IPS-18c (cell line): ENCODE data around the gene PTPN14.

Experiments
- H3K4me3 ChIP-seq: 2 replicates; pipeline ENCODE4 v1.7.0; 2013; ENCODE audit warnings: low read depth, mild to moderate bottlenecking, low read length, moderate library complexity; ENCODE audit not compliant: insufficient read depth
- H3K9me3 ChIP-seq: one replicate; pipeline ENCODE4 v1.6.1; 2013; ENCODE audit warnings: mild to moderate bottlenecking, low read length, moderate library complexity; ENCODE audit not compliant: control insufficient read depth, insufficient read depth

The PTPN14 gene

DNA sequence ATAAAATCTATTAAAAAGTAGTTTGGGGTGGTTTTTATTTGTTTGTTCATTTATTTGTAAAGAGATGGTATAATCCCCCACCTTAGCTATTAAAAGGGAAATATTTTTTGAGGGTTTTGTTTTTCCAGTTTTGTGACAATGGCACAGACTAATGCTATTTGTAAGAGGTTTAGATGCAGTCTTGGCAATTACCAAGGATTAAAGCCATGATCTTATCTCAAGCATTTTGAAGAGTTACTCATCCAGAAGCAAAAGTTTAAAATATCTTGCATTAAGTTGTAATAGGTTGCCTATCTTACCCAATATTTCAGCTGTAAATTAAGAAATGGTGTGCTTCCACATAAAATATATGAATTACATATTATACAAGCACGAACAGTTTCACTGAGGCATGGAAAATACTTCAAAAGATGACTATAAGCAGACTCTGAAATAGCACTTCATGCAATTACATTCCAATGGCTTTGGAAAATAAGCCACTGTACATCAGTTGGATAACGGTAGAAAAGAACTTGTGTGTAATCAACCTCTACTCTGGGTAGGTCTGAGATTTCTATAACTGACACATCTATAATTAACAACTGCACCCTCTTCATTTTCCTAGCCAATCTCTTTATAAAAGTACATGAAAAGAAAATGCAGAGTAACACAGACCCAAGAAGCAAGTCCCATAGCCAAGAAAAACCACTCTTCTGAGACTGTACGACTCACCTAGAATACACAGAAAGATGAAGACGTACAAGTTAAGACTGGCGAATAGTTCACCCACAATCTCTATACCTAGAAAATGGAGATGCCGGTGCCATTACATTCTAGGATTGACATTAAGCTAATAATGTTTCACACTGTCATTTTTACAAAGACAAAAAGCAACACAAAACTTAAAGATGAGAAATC, 95.2 kb downstream of the PTPN14 start:
- Histone ChIP-seq H3K4me3 (no peak overlapping the region), H3K9me3 (no peaks in the 10 kb centered on the region)

DNA sequence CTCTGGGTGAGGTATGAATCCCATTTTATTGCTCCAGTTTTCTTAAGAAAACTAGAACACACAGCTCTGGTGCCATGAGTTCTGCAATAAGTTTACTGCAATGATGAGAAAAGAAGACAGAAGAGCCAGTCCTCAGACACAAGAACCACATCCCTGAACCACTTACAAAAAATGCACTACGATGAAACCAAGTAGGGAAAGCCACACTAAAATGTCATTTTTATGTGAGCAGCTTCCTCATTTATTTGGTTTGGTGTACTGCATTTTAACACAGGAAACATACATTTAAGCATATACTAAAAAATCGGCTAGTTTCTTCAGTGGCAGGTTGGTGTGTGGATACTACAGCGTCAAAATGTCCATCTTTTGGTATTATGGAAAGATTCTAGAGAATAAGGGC, 95.9 kb downstream of the PTPN14 start:
- H3K9me3 ChIP-seq: no peaks in the 10 kb centered on the region
- H3K4me3 ChIP-seq: no peak overlapping the region

DNA sequence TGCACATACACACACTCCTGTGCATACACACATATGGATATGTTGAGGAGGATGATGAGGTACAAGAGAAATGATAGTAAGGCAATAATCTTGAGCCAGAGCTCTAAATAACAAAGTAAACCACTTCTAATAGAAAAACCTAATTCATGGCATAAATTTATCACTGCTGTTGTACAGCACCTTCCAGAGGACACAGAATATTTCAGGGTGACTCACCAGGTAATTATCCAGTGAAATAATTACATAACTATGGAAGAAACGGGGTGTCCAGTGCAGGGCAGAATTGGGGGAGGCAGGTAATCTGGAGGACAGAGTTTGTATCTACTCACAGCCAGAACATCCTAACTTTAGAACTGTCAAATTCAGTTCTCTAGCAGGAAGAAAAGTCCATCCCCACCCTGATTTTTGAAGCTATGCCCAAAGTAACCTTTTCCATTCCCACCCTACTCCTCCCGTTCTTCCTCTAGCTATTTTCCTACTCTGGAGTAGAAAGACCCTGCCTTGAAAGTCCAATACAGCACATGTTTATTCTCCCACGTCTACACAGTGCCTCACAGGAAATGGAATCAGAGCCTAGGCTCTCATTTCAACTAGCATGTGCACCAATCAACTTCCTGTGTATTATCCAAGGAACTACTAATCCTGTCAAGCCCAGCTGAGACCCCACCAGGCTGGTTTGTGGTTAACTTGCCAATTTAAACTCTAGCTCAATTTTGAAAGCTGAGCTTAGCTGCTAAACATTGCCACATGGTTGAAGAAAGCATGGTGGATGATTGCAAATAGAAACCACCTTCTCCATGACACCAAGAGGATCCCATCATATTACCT, 96.6 kb downstream of the PTPN14 start:
- H3K4me3 ChIP-seq: no peak overlapping the region
- H3K9me3 ChIP-seq: no peaks in the 10 kb centered on the region

DNA sequence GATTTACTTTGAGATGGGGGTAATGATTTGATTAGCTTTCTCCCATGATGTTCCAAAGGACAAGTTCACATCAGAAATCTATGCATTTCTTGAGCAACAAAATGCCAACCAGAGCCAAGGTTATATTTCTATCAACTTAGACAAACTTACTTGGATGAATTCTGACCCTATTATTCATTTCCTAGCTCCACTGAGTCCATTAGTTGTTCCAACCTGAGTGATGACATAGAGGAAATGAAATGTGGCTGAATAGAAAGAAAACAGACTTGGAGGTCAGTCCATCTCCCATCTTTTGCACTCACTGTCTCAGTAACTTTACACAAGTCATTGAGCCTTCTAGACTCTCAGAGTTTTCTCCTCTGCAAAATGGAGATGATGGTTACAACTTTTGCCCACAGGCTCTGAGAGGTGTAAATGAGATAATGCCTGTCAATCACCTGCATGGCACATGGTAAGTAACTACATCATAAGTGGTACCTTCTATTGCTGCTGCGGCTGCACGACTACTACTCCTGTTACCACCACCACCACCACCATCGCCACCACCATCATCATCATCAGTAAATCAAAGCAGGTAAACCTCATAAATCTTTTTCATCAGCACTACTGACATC, 98.2 kb downstream of the PTPN14 start:
- Histone ChIP-seq H3K4me3 (no peak overlapping the region), H3K9me3 (no peaks in the 10 kb centered on the region)

DNA sequence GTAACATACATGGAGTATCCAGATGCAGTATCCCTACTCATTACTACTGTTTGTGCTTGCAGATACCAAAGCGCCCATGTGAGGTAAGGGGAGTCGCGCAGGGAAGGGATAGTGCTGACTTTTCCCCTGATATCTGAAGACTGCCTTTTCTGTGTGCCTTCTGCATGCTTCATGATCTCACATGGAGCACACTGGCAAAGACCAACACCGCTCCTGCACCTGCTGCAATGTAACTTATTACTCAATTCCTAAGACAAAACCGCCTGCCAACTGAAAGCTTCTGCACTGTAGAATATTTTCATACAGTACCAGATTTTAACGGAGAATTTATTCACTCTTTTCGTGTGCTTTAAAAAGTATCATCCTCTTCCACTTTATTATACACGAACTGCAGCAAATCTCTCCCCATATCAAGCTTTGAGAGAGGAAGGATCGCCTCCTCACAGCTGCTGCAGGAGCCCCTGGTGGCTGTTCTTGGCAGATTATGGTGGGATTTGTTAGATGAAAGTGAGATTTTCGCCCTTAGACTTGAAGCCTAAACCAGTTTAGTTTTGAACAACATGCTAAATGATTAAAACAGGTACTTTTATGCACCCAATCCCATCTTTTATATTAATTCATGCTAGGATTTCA, 99.1 kb downstream of the PTPN14 start:
- Histone ChIP-seq H3K4me3 (no peak overlapping the region), H3K9me3 (no peaks in the 10 kb centered on the region)

DNA sequence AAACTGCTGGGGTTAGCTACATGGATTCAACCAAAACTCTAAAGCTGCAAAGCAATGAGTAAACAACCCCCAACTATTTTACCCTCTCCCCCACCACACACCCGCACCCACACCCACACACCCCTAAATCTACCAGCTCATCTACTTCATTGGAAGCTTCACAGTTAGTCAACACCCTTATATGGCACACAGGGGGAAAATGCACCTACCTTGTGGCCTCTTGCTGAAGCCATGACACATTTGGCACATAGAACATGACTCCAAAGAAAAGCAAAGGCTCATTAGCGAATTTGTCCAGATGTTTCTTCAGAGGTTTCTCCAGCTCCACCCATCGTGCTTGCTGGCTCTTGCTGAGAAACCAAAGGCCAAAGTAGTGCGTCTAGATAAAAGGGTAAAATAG, 99.8 kb downstream of the PTPN14 start:
- Histone ChIP-seq H3K9me3 (no peaks in the 10 kb centered on the region), H3K4me3 (no peak overlapping the region)

DNA sequence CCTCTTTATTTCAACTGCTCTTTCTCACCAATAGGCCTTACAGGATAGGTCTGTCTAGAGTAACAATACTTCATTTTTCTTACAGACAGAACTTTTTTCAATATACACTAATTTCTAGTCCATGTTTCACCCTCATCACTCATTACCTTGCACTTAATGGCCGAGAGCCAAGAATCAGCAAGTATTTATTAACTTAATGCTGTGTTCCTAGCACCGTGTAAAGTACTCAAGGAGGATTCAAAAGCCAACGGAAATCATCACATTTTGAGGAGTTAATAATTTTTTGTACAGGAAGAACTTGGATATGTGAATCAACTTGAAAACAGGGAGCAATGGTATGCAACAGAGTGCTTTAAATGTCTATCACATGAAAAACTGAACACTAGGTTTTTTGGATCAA, 102.0 kb downstream of the PTPN14 start:
- H3K9me3 ChIP-seq: no peaks in the 10 kb centered on the region
- no peak overlapping the region for H3K4me3 ChIP-seq

DNA sequence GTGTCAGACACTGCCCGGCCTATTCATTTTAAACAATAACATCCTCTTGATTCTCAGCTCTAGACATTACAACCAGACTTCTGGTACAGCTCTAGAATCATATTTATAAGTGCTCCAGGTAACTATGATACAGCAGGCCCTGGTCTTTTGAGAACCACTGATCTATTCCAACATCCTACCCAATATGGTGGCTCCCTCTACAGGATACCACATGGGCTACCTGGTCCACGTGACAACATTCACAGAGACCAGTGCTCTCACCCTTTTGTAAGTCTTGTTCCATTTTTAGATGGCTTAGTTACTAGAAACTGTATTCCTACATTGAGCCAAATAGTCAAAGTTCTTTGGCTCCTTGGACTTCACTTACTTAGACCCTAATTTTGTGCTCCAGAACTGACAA, 102.9 kb downstream of the PTPN14 start:
- no peaks in the 10 kb centered on the region for H3K9me3 ChIP-seq
- H3K4me3 ChIP-seq: no peak overlapping the region

DNA sequence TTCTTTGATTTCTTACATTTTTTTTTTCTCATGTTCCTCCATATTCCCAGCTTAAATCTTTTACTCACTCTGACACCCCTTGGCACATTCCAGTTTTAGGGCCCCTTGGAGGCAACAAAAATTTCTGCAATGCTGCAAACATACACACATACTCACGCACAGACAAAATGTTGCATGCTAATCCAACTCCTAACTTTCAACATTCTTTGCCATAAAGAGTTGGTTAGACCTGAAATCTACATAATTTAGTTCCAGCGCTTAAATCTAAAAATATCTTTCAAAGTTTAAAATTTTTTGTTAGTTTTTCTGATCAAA, 103.9 kb downstream of the PTPN14 start:
- Histone ChIP-seq H3K9me3 (no peaks in the 10 kb centered on the region), H3K4me3 (no peak overlapping the region)

DNA sequence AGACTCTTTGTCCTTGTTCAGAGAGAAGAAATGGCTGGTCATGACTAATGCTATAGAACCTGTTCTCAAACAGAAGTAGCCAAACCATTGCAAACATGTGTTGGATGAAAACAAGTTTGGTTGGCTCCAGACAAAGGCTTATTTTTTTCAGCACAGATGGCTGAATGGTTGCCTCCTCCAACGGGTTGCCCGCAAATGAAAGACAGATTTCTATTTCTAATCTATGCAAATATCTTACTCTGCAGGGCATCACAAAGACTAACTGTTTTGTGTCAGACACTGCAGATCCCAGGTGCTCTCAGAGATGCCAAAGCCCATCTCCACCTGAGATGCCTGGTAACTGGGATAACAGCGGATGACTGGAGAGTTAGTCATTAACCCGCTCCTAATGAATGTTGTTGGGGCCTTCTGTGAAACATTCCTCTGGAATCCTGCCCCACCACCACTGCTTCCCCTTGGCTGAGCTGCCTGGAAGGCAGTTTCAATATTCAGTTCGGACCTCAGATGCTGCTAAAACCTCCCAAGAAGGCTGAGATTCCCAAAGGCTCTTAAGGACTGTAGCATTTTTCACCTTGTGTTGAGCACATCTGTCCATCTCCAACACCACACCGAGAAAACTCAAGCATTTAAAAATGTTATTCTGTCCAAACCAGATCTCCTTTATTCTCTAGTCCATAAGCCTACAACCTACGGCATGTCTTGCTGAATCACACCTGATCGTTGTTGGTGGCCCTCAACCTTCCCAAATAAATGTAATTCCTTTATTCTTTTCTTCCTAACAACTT, 104.4 kb downstream of the PTPN14 start:
- no peak overlapping the region for H3K4me3 ChIP-seq

DNA sequence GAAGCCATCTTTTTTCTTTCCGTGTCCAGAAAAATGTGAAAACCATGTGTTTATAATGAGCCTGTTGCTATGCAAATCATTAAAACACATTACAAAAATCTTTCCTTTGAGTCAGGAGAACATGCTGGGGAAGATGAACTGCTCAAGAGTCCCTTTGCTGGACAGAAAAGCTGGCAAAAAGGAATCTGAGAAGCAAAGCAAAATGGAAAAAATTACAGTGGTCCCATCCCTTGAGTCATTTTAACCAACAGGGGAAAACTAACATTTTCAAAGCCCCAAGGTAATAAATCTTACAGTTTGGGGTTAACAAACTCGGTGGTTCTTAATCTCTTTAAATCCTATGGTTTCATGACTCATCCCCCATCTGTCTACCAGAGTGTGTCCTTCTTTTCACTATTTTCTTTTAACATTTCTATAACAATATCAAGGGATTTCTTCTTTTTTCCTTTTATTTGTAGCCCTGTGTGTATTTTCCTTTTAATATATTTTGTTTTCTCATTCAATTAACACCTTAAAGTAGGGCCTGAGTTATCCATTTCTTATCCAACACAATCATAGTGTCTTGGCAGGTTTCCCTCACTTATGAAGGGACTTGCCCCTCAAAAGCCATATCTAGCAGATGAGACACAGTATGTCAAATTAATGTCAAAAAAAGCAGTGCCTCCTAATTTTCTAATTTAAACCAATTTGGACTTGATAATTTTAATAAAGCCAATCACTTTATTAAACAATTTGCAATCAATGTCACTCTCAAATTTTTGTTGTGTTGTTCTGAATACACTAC, 105.4 kb downstream of the PTPN14 start:
- no peak overlapping the region for H3K4me3 ChIP-seq
- no peaks in the 10 kb centered on the region for H3K9me3 ChIP-seq

More for the DNA sequence above, 104.4 kb downstream of the PTPN14 start:
- H3K9me3 ChIP-seq: no peaks in the 10 kb centered on the region

DNA sequence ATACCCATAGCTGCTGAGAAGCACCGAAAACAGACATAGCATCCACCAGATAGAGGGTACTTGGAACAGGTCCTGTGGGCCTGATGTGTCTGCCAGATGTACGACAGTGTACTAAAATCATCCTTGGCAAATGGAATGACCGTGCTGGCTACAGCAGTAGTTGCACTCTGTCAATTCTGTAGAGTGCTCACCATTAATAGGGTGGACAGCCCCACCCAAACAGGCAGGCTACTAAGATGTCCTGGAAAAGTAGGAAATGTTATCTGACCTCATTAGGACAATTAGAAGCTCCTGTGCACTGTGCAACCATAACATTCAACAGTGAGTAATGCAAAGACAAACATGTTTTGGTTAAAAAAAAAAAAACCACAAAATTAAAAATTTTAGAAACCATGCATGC, 106.2 kb downstream of the PTPN14 start:
- Histone ChIP-seq H3K9me3 (no peaks in the 10 kb centered on the region), H3K4me3 (no peak overlapping the region)

DNA sequence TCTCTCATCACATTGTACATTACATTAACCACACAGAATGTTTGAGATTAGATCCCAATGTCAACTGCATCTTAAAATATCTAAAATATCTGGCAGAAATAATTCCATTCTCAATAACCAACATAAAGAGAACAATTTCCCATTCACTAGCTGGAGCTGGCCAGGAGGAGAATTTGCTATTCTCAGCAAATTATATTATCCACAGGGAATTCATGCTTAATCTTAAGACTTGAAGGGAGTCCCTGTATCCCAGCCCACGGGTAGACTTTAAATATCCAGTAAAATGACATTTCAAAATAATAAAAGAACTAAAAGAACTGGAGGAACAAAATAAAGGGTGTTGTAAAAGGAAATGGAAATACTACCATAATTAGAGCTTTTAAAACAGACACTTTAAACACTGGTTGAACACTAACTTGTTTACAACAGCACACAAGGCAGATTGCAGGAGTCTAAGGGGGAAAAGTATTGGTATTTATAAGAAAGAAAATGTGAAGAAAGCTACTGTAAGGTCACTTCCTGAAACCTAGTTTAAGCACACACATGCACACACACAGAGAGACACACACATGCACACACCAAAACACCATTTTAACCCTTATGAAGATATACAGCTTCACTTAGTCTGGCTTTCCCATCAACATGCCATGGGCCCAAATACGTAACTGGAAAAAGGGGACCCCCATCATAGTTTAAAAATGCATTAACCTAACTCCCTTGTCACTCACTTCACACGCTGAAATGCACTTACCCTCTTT, 107.0 kb downstream of the PTPN14 start:
- no peaks in the 10 kb centered on the region for H3K9me3 ChIP-seq
- no peak overlapping the region for H3K4me3 ChIP-seq

DNA sequence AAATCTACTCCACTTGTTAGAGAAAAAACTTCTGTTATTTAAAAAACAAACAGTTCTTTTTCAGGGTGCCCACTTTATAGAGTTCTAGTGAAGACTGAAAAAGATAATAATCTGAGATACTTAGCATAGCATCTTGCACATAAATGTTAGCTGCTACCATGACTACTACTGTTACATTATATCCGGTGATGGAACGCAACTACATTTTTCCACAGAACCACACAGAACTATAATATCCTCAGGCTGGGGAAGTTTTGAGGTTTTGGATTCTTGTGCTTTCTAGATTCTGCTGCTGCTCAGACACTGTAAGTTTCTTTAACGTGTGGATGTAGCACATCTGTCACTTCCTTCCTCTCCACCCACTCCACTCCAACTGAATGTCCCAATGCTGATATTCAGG, 110.3 kb downstream of the PTPN14 start:
- no peaks in the 10 kb centered on the region for H3K9me3 ChIP-seq
- no peak overlapping the region for H3K4me3 ChIP-seq

DNA sequence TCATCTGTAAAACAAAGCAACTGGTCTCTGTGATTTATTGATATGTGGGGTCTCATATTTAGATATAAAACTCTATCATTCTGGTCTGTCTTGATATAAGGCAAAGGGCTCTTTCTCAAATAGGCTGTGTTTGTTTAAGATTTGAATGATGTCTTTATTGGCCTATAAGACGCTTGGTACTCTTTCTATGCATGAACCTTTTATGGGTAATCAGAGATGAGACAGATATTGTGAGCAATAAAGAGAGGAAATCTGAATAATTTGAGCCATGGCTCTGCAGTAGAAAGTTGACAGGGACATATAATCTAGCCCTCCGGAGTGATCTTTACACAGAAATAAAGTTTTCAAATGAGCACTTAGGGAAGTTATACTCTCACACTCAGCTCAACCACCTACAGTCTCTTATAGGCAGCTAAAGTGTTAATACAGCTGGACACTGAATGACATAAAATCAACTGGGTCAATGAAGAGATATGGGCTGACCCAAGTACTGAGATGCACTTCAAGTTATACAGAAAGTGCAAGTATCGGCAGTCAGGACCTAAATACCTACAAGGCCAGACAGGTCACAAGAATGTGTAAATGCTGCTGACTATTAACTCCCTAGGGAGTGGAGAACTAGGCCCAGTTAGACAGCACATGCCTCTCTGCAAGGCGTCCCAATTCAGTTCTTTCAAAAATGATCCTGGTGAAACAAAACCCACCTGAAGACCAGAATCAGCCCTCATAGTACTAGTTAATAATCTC, 111.0 kb downstream of the PTPN14 start:
- Histone ChIP-seq H3K4me3 (no peak overlapping the region), H3K9me3 (no peaks in the 10 kb centered on the region)
